ENCODE measurements around the gene CD1C. TPM values are rescaled to one million over a fixed set of nuclear protein-coding genes. Genes with fewer than 3 reads are reported as not detected.

CD1C gene
- total and polyA plus RNA-seq, 10 of the 15 experiments (the other 5 are each of a cell fraction or from before 2014, with no cell fraction given): 0.82 to 19.0 (median 9.2) TPM

DNA sequence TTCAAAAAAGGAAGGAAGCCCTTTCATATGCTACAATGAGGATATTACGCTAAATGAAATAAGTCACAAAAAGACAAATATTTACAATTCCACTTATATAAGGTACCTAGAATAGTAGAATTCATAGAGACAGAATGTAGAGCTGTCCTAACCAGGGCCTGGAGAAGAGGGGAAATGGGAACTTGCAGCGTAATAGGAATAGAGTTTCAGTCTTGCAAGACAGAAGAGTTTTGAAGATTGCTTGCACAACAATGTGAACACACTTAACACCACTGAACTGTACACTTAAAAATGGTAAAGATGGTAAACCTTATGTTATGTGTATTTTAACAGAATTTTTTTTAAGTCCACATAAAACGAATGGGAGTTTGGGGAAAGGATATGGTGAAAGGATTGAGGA, 38.7 kb downstream of the CD1C start:
- WGBS (ENCODE audit: insufficient coverage, insufficient replicate concordance, low lambda C conversion rate, missing lambda C conversion rate): 72% methylated on average over 3 of the region's 3 CpGs
- RAD21 ChIA-PET (ENCODE audit: unreplicated experiment): interaction anchor here (1.2 to 10.6 kb wide), 4 partner anchors 38 to 670 kb away, joined by 3 to 179 read pairs (median 52); partner anchors contain the start of gene CD1C
- Histone ChIP-seq H3K4me3 (no peak overlapping the region), H3K4me1 (ENCODE audit: control insufficient read depth, insufficient read depth, low read length) (peaks cover 13% of the 10 kb centered on the region), H3K4me2 (ENCODE audit: control insufficient read depth, insufficient read depth) (no peak overlapping the region), H3K79me2 (ENCODE audit: control insufficient read depth, insufficient read depth, low read length) (no peaks in the 10 kb centered on the region), H3K27ac (ENCODE audit: control insufficient read depth, insufficient read depth) (no peak overlapping the region), H2AFZ (ENCODE audit: control insufficient read depth, low read depth, low read length) (no peak overlapping the region), H3K27me3 (replicated peaks in 1 of 2; ENCODE audit: control insufficient read depth in 2 of 2, insufficient read depth in 2 of 2, low read length in 1 of 2) (no peaks in the 10 kb centered on the region), H3K9me3 (replicated peaks; ENCODE audit: control insufficient read depth, insufficient read depth, low read length) (peaks cover 3% of the 10 kb centered on the region; the same call in 1 of the 3 replicates), H3K9ac (ENCODE audit: control insufficient read depth, insufficient read depth, low read length) (no peak overlapping the region), H4K20me1 (ENCODE audit: control insufficient read depth, insufficient read depth) (no peaks in the 10 kb centered on the region), H3K36me3 (ENCODE audit: control insufficient read depth in 2 of 2, insufficient read depth in 2 of 2, low read length in 1 of 2) (no peaks in the 10 kb centered on the region)
- no TSS peak for BruUV-seq (replicated peaks)
- no peak for ATAC-seq
- CTCF ChIA-PET: interaction anchor here (0.7 to 12.2 kb wide), 10 partner anchors 9 to 670 kb away, joined by 3 to 267 read pairs (median 4); partner anchors contain the start of genes CD1A and CD1E
- in situ Hi-C loops (cut with MboI) (no loop called here), intact Hi-C loops (cut with micrococcal nuclease; ENCODE audit: unreplicated experiment) (no loop called here)
- no peak for FAIRE-seq
- SMC1A ChIA-PET (ENCODE audit: uncharacterized antibody, unreplicated experiment): interaction anchor here (1.8 to 6.8 kb wide), 5 partner anchors 44 to 124 kb away, joined by 4 to 172 read pairs (median 7); no protein-coding TSS in a partner anchor
- no peak for DNase-seq (ENCODE audit: low read depth, low spot score)
- TF ChIP-seq, protein P1, sequence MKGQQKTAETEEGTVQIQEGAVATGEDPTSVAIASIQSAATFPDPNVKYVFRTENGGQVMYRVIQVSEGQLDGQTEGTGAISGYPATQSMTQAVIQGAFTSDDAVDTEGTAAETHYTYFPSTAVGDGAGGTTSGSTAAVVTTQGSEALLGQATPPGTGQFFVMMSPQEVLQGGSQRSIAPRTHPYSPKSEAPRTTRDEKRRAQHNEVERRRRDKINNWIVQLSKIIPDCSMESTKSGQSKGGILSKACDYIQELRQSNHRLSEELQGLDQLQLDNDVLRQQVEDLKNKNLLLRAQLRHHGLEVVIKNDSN (IDR thresholded peaks at IDR 0.05; ENCODE audit: borderline replicate concordance, extremely low read length, insufficient read depth, low read depth, low read length): no peak
- TF ChIP-seq IRF4 (IDR thresholded peaks at IDR 0.05; ENCODE audit: low read depth, low read length): no peak
- POLR2A ChIA-PET: no interaction called here

GRCh38 chr1:158329300-158329699, 39.6 kb downstream of the CD1C start:
- 60% methylated on average over 7 of the region's 7 CpGs for WGBS (ENCODE audit: insufficient coverage, insufficient replicate concordance, low lambda C conversion rate, missing lambda C conversion rate)
- POLR2A ChIA-PET: interaction anchor here (1.4 kb wide), 1 partner anchor 125 kb away, joined by 6 read pairs; no protein-coding TSS in a partner anchor
- CTCF ChIA-PET: interaction anchor here (0.9 to 12.2 kb wide), 31 partner anchors 8 to 744 kb away, joined by 3 to 267 read pairs (median 5); partner anchors contain the start of genes CD1A and OR6K3

More at GRCh38 chr1:158329300-158329699, 39.6 kb downstream of the CD1C start:
- H3K4me1 ChIP-seq (ENCODE audit: control insufficient read depth, insufficient read depth, low read length): peaks cover 7% of the 10 kb centered on the region
- no peak overlapping the region for H2AFZ ChIP-seq (ENCODE audit: control insufficient read depth, low read depth, low read length)
- no peak overlapping the region for H3K4me2 ChIP-seq (ENCODE audit: control insufficient read depth, insufficient read depth)
- ATAC-seq (no peak), DNase-seq (ENCODE audit: low read depth, low spot score) (no peak), FAIRE-seq (no peak)
- no TSS peak for BruUV-seq (replicated peaks)
- ChIA-PET SMC1A (ENCODE audit: uncharacterized antibody, unreplicated experiment) (interaction anchor here (1.0 to 6.8 kb wide), 27 partner anchors 18 to 759 kb away, joined by 3 to 172 read pairs (median 4); partner anchors contain the start of gene AIM2), RAD21 (ENCODE audit: unreplicated experiment) (interaction anchor here (0.6 to 10.6 kb wide), 28 partner anchors 8 to 743 kb away, joined by 3 to 179 read pairs (median 4); partner anchors contain the start of genes CD1A, CD1C and CD1D)
- H3K79me2 ChIP-seq (ENCODE audit: control insufficient read depth, insufficient read depth, low read length): no peaks in the 10 kb centered on the region
- intact Hi-C loops (cut with micrococcal nuclease; ENCODE audit: unreplicated experiment): loop anchor here (1.0 kb wide), 1 partner anchor 125 kb away; no protein-coding TSS in a partner anchor
- no peaks in the 10 kb centered on the region for H3K36me3 ChIP-seq (ENCODE audit: control insufficient read depth in 2 of 2, insufficient read depth in 2 of 2, low read length in 1 of 2)
- no peaks in the 10 kb centered on the region for H4K20me1 ChIP-seq (ENCODE audit: control insufficient read depth, insufficient read depth)
- no peaks in the 10 kb centered on the region for H3K27me3 ChIP-seq (replicated peaks in 1 of 2; ENCODE audit: control insufficient read depth in 2 of 2, insufficient read depth in 2 of 2, low read length in 1 of 2)
- no peak overlapping the region for H3K9ac ChIP-seq (ENCODE audit: control insufficient read depth, insufficient read depth, low read length)
- H3K4me3 ChIP-seq: no peak overlapping the region
- H3K9me3 ChIP-seq (replicated peaks; ENCODE audit: control insufficient read depth, insufficient read depth, low read length): no peaks in the 10 kb centered on the region
- in situ Hi-C loops (cut with MboI): no loop called here
- TF ChIP-seq SRF (IDR thresholded peaks at IDR 0.05; ENCODE audit: low read depth in 2 of 2, low read length in 2 of 2) (no peak), RFX5 (IDR thresholded peaks at IDR 0.05; ENCODE audit: low read depth, low read length) (no peak), BMI1 (IDR thresholded peaks at IDR 0.05; ENCODE audit: borderline replicate concordance) (no peak), EZH2 (IDR thresholded peaks at IDR 0.05; ENCODE audit: borderline replicate concordance, control insufficient read depth, low read depth, low read length) (no peak)
- TF ChIP-seq, protein P2, sequence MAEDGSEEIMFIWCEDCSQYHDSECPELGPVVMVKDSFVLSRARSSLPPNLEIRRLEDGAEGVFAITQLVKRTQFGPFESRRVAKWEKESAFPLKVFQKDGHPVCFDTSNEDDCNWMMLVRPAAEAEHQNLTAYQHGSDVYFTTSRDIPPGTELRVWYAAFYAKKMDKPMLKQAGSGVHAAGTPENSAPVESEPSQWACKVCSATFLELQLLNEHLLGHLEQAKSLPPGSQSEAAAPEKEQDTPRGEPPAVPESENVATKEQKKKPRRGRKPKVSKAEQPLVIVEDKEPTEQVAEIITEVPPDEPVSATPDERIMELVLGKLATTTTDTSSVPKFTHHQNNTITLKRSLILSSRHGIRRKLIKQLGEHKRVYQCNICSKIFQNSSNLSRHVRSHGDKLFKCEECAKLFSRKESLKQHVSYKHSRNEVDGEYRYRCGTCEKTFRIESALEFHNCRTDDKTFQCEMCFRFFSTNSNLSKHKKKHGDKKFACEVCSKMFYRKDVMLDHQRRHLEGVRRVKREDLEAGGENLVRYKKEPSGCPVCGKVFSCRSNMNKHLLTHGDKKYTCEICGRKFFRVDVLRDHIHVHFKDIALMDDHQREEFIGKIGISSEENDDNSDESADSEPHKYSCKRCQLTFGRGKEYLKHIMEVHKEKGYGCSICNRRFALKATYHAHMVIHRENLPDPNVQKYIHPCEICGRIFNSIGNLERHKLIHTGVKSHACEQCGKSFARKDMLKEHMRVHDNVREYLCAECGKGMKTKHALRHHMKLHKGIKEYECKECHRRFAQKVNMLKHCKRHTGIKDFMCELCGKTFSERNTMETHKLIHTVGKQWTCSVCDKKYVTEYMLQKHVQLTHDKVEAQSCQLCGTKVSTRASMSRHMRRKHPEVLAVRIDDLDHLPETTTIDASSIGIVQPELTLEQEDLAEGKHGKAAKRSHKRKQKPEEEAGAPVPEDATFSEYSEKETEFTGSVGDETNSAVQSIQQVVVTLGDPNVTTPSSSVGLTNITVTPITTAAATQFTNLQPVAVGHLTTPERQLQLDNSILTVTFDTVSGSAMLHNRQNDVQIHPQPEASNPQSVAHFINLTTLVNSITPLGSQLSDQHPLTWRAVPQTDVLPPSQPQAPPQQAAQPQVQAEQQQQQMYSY (CRISPR knock-in tag; IDR thresholded peaks at IDR 0.05): no peak
- no peak overlapping the region for H3K27ac ChIP-seq (ENCODE audit: control insufficient read depth, insufficient read depth)

Measured in GM12878 (cell line).